ENCODE results near the gene MAGI2.

GRCh38 chr7:79124331-79124730, 329.1 kb downstream of the MAGI2 start:
- TF ChIP-seq CTCF (IDR thresholded peaks at IDR 0.05) (no peak), POLR2A (IDR thresholded peaks at IDR 0.05) (no peak)

All from ovary (tissue), 3 donors.